H9 (cell line): Measurements from ENCODE around the gene DUSP14. TPM values are rescaled to one million over a fixed set of nuclear protein-coding genes. Genes with fewer than 3 reads are reported as not detected.

Experiments
- DNase-seq: peaks from one replicate; pipeline ENCODE4 v3.0.0-alpha.2; 2017
- H2AFZ ChIP-seq: one replicate; pipeline ENCODE4 v1.6.1; 2013; ENCODE audit warnings: mild to moderate bottlenecking, low read length, control low read depth, moderate library complexity
- H2AK5ac ChIP-seq: 2 replicates; pipeline ENCODE4 v1.6.1; 2013; ENCODE audit warnings: low read length, control low read depth, mixed read lengths; ENCODE audit not compliant: insufficient read length
- H2BK120ac ChIP-seq: one replicate; pipeline ENCODE4 v1.6.1; 2013; ENCODE audit warnings: low read depth, mild to moderate bottlenecking, low read length, control low read depth, inconsistent platforms; ENCODE audit not compliant: poor library complexity, severe bottlenecking
- H2BK12ac ChIP-seq: 2 replicates; pipeline ENCODE4 v1.6.1; 2013; ENCODE audit warnings: low read length, control low read depth, mixed read lengths, low read depth; ENCODE audit not compliant: insufficient read length
- H2BK15ac ChIP-seq: 2 replicates; pipeline ENCODE4 v1.6.1; 2013; ENCODE audit warnings: low read depth, low read length, control low read depth
- H2BK20ac ChIP-seq: one replicate; pipeline ENCODE4 v1.6.1; 2013; ENCODE audit warnings: low read depth, mild to moderate bottlenecking, low read length, control low read depth, inconsistent platforms; ENCODE audit not compliant: poor library complexity, severe bottlenecking
- H2BK5ac ChIP-seq: 2 replicates; pipeline ENCODE4 v1.6.1; 2013; ENCODE audit warnings: low read length, control low read depth, mixed read lengths; ENCODE audit not compliant: insufficient read length
- H3K14ac ChIP-seq: 2 replicates; pipeline ENCODE4 v1.6.1; 2013; ENCODE audit warnings: low read length, control low read depth; ENCODE audit not compliant: insufficient read depth
- H3K18ac ChIP-seq: 2 replicates; pipeline ENCODE4 v1.6.1; 2013; ENCODE audit warnings: low read depth, mild to moderate bottlenecking, mixed read lengths, low read length, control low read depth; ENCODE audit not compliant: insufficient read length
- H3K23ac ChIP-seq: 2 replicates; pipeline ENCODE4 v1.6.1; 2013; ENCODE audit warnings: low read length, control low read depth, mixed read lengths, low read depth; ENCODE audit not compliant: insufficient read length
- H3K23me2 ChIP-seq: 2 replicates; pipeline ENCODE4 v1.6.1; 2013; ENCODE audit warnings: low read depth, mild to moderate bottlenecking, mixed read lengths, low read length, control low read depth; ENCODE audit not compliant: insufficient read length, poor library complexity, severe bottlenecking
- H3K27ac ChIP-seq: 2 replicates; pipeline ENCODE4 v1.5.1; 2013; ENCODE audit warnings: low read length, control low read depth, mixed read lengths, low read depth; ENCODE audit not compliant: insufficient read length
- H3K27me3 ChIP-seq: 2 replicates; pipeline ENCODE4 v1.6.1; 2013; ENCODE audit warnings: low read length, control low read depth, inconsistent platforms; ENCODE audit not compliant: insufficient read depth
- H3K4ac ChIP-seq: 2 replicates; pipeline ENCODE4 v1.6.1; 2013; ENCODE audit warnings: low read depth, mild to moderate bottlenecking, control low read depth, inconsistent platforms, low read length, moderate library complexity
- H3K4me1 ChIP-seq: 2 replicates; pipeline ENCODE4 v1.6.1; 2013; ENCODE audit warnings: low read length, control low read depth, inconsistent platforms; ENCODE audit not compliant: insufficient read depth
- H3K4me2 ChIP-seq: 2 replicates; pipeline ENCODE4 v1.6.1; 2013; ENCODE audit warnings: low read length, control low read depth, mixed read lengths; ENCODE audit not compliant: insufficient read length, insufficient read depth
- H3K56ac ChIP-seq: 2 replicates; pipeline ENCODE4 v1.6.1; 2013; ENCODE audit warnings: low read depth, mild to moderate bottlenecking, mixed read lengths, low read length, control low read depth; ENCODE audit not compliant: insufficient read length
- H3K79me1 ChIP-seq: 2 replicates; pipeline ENCODE4 v1.6.1; 2013; ENCODE audit warnings: low read depth, mild to moderate bottlenecking, moderate library complexity, low read length, control low read depth, inconsistent platforms; ENCODE audit not compliant: insufficient read depth, poor library complexity, severe bottlenecking
- H3K79me2 ChIP-seq: 2 replicates; pipeline ENCODE4 v1.6.1; 2013; ENCODE audit warnings: low read length, control low read depth, inconsistent platforms; ENCODE audit not compliant: insufficient read depth
- H3K9ac ChIP-seq: 2 replicates; pipeline ENCODE4 v1.6.1; 2013; ENCODE audit warnings: low read length, control low read depth, mixed read lengths; ENCODE audit not compliant: insufficient read length; ENCODE audit errors: extremely low read depth
- H3K9me3 ChIP-seq: one replicate; pipeline ENCODE4 v1.6.1; 2013; ENCODE audit warnings: low read depth, low read length, inconsistent platforms; ENCODE audit not compliant: control insufficient read depth
- H3T11ph ChIP-seq: one replicate; pipeline ENCODE4 v1.6.1; 2013; ENCODE audit warnings: mild to moderate bottlenecking, low read length, control low read depth, inconsistent platforms
- H4K20me1 ChIP-seq: one replicate; pipeline ENCODE4 v1.6.1; 2013; ENCODE audit not compliant: control insufficient read depth, insufficient read length, insufficient read depth
- H4K5ac ChIP-seq: 2 replicates; pipeline ENCODE4 v1.6.1; 2013; ENCODE audit warnings: low read depth, mild to moderate bottlenecking, mixed read lengths, low read length, control low read depth; ENCODE audit not compliant: insufficient read length
- H4K8ac ChIP-seq: replicated peaks from 2 replicates; pipeline ENCODE4 v1.6.1; 2013; ENCODE audit warnings: low read length, control low read depth, mixed read lengths, low read depth; ENCODE audit not compliant: insufficient read length
- H4K91ac ChIP-seq: 2 replicates; pipeline ENCODE4 v1.6.1; 2013; ENCODE audit warnings: low read depth, mild to moderate bottlenecking, moderate library complexity, mixed read lengths, low read length, control low read depth; ENCODE audit not compliant: insufficient read length
- H3K27ac Mint-ChIP-seq, 3 experiments: 2 replicates in 2 of 3; 3 replicates in 1 of 3; pipeline ENCODE4 v1.8.0; 2020 to 2021; ENCODE audit warnings: mixed read lengths in 3 of 3, mild to moderate bottlenecking in 1 of 3, moderate library complexity in 1 of 3
- H3K27me3 Mint-ChIP-seq: 2 replicates; pipeline ENCODE4 v1.8.0; 2021; ENCODE audit warnings: low read depth, mild to moderate bottlenecking, moderate library complexity, mixed read lengths
- H3K36me3 Mint-ChIP-seq, 3 experiments: 2 replicates in 2 of 3; 3 replicates in 1 of 3; pipeline ENCODE4 v1.8.0; 2020 to 2021; ENCODE audit warnings: low read depth in 3 of 3, mixed read lengths in 3 of 3; ENCODE audit not compliant: insufficient read depth in 1 of 3
- H3K4me1 Mint-ChIP-seq, 2 experiments: 2 replicates each; pipeline ENCODE4 v1.8.0; 2020; ENCODE audit warnings: mixed read lengths in 2 of 2
- H3K4me3 Mint-ChIP-seq, 2 experiments: 2 replicates in 1 of 2; 3 replicates in 1 of 2; pipeline ENCODE4 v1.8.0; 2020 to 2021; ENCODE audit warnings: mild to moderate bottlenecking in 2 of 2, mixed read lengths in 2 of 2, moderate library complexity in 1 of 2
- H3K9me3 Mint-ChIP-seq, 2 experiments: 2 replicates in 1 of 2; 3 replicates in 1 of 2; pipeline ENCODE4 v1.8.0; 2020; ENCODE audit warnings: mild to moderate bottlenecking in 2 of 2, mixed read lengths in 2 of 2, moderate library complexity in 1 of 2
- WGBS: extraction: QIAGEN DNeasy Blood & Tissue Kit; methylation state at CpG from one replicate; pipeline ENCODE4 v1.1.7; 2013; ENCODE audit warnings: missing lambda C conversion rate, low lambda C conversion rate, mixed read lengths; ENCODE audit not compliant: insufficient read length; ENCODE audit errors: extremely low coverage; 5-methylcytosine and 5-hydroxymethylcytosine counted together
- total RNA-seq: library from RNA; stranded (reverse); gene quantifications from 2 replicates; pipeline ENCODE4 v1.2.1, GENCODE V29; 2021
- TF ChIP-seq, protein P1 (sequence below): fragments of 200-600 bp; sonication (generic); conservative IDR thresholded peaks from 3 replicates; pipeline ENCODE4 v1.8.0; 2021; ENCODE audit warnings: antibody characterized with exemption, mild to moderate bottlenecking

The DUSP14 gene
- total RNA-seq, 1 experiment from 2014 or later = 21.3 TPM

DNA sequence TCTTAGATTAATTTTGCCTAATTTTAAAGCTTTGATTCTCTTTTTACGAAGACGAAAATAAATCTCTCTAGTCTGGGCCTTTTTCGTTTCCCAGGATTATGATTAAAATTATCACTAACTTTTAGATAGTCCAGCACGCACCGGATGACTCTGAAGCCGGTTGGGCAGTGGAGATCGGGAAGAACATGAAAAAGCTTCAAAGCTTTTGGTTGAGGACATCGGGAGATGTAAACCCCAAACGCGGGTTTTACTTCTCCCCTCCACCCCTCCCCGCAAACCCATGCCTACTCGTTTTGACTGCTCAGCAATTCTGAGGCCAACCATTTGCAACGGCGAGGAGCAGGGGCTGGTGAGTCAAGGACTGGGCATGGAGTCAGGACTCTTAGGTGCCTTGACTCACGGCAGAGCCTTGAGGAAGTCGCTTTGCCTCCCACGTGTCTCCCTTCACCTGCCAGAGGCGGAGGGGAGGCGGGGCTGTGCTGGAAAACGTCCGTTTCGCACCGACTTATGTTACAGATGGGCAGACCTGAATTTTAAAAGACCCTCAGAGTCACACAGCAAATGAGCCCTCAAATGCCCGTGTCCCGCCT, 989 bp upstream of the DUSP14 start:
- H3K4ac ChIP-seq = no peak overlapping the region
- Mint-ChIP-seq H3K27me3 (peaks cover 12% of the 10 kb centered on the region), H3K36me3 (peaks cover 0 to 3% (median 0%) of the 10 kb centered on the region in 3 experiments; a peak in 3 of 7 replicates), H3K4me3 (peak overlapping the region; percentile 79 to 89), H3K27ac (no peak overlapping the region; a peak in 1 of 7 replicates), H3K9me3 (no peaks in the 10 kb centered on the region), H3K4me1 (peaks cover 35% of the 10 kb centered on the region in 2 experiments)
- no peak overlapping the region for H4K8ac ChIP-seq
- WGBS = no CpG with 5 or more reads among the region's 25 CpGs
- no peak overlapping the region for H4K91ac ChIP-seq
- no peak overlapping the region for H2BK120ac ChIP-seq
- H4K20me1 ChIP-seq = no peaks in the 10 kb centered on the region
- H2BK20ac ChIP-seq = no peak overlapping the region
- no peaks in the 10 kb centered on the region for H3K27me3 ChIP-seq
- TF ChIP-seq, protein P1, sequence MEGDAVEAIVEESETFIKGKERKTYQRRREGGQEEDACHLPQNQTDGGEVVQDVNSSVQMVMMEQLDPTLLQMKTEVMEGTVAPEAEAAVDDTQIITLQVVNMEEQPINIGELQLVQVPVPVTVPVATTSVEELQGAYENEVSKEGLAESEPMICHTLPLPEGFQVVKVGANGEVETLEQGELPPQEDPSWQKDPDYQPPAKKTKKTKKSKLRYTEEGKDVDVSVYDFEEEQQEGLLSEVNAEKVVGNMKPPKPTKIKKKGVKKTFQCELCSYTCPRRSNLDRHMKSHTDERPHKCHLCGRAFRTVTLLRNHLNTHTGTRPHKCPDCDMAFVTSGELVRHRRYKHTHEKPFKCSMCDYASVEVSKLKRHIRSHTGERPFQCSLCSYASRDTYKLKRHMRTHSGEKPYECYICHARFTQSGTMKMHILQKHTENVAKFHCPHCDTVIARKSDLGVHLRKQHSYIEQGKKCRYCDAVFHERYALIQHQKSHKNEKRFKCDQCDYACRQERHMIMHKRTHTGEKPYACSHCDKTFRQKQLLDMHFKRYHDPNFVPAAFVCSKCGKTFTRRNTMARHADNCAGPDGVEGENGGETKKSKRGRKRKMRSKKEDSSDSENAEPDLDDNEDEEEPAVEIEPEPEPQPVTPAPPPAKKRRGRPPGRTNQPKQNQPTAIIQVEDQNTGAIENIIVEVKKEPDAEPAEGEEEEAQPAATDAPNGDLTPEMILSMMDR = no peak
- no peaks in the 10 kb centered on the region for H3K79me1 ChIP-seq
- peak overlapping the region; percentile 18 for H3K9ac ChIP-seq
- peak; percentile 94 for DNase-seq
- H2AK5ac ChIP-seq = no peak overlapping the region
- no peaks in the 10 kb centered on the region for H3K9me3 ChIP-seq
- H3T11ph ChIP-seq = no peak overlapping the region
- H3K56ac ChIP-seq = no peak overlapping the region
- peak overlapping the region; percentile 19 for H2AFZ ChIP-seq
- 0 out of 2 replicates have a peak, but pooled peaks cover 2% of the 10 kb centered on the region for H3K79me2 ChIP-seq
- peak overlapping the region; percentile 16 for H3K18ac ChIP-seq
- no peak overlapping the region for H2BK15ac ChIP-seq
- H3K23ac ChIP-seq = no peak overlapping the region
- H3K23me2 ChIP-seq = peaks cover 17% of the 10 kb centered on the region
- no peak overlapping the region for H2BK5ac ChIP-seq
- no peak overlapping the region for H4K5ac ChIP-seq
- no peak overlapping the region for H2BK12ac ChIP-seq
- no peak overlapping the region for H3K14ac ChIP-seq
- peak overlapping the region; percentile 73 for H3K4me2 ChIP-seq
- peaks cover 6% of the 10 kb centered on the region for H3K4me1 ChIP-seq
- H3K27ac ChIP-seq = no peak overlapping the region
